ENCODE results near the gene MAML3. TPM values are rescaled to one million over a fixed set of nuclear protein-coding genes. Genes with fewer than 3 reads are reported as not detected.

The MAML3 gene
- polyA plus RNA-seq, 1 donor (not counting 4 experiments of a cell fraction or from before 2014, with no cell fraction given) = 0.68 TPM

- Histone ChIP-seq H2AFZ (ENCODE audit: control insufficient read depth, low read length) (no peak overlapping the region), H3K27ac (ENCODE audit: control insufficient read depth, insufficient read depth, low read length) (no peak overlapping the region), H4K20me1 (ENCODE audit: control insufficient read depth, extremely low read depth, insufficient read depth, low read length) (no peaks in the 10 kb centered on the region), H3K79me2 (ENCODE audit: control insufficient read depth, insufficient read depth, low read length) (no peaks in the 10 kb centered on the region), H3K4me3 (ENCODE audit: control insufficient read depth in 2 of 3, extremely low read depth in 1 of 3, insufficient read depth in 2 of 3, low read depth in 1 of 3, low read length in 3 of 3) (no peak overlapping the region), H3K4me1 (ENCODE audit: control insufficient read depth, extremely low read depth, insufficient read depth, low read length) (peaks cover 3% of the 10 kb centered on the region), H3K9me1 (ENCODE audit: control insufficient read depth, extremely low read depth, insufficient read depth, low read length) (no peaks in the 10 kb centered on the region), H3K27me3 (ENCODE audit: control insufficient read depth, extremely low read depth, insufficient read depth, low read length) (no peaks in the 10 kb centered on the region), H3K9ac (ENCODE audit: control insufficient read depth, extremely low read depth, insufficient read depth, low read length) (no peak overlapping the region), H3K4me2 (ENCODE audit: control insufficient read depth, extremely low read depth, insufficient read depth, low read depth, low read length) (no peak overlapping the region), H3K36me3 (ENCODE audit: control insufficient read depth in 2 of 2, extremely low read depth in 1 of 2, insufficient read depth in 2 of 2, low read length in 2 of 2) (no peaks in the 10 kb centered on the region), H3K9me3 (ENCODE audit: control insufficient read depth, low read depth, low read length) (no peaks in the 10 kb centered on the region)
- no peak for DNase-seq (ENCODE audit: low read depth, low spot score)
- FAIRE-seq = no peak
- dilution Hi-C loops (cut with MboI; ENCODE audit: extremely low pct_ligation_motif_present, low sequenced_read_pairs) = no loop called here
- TF ChIP-seq, protein P1, sequence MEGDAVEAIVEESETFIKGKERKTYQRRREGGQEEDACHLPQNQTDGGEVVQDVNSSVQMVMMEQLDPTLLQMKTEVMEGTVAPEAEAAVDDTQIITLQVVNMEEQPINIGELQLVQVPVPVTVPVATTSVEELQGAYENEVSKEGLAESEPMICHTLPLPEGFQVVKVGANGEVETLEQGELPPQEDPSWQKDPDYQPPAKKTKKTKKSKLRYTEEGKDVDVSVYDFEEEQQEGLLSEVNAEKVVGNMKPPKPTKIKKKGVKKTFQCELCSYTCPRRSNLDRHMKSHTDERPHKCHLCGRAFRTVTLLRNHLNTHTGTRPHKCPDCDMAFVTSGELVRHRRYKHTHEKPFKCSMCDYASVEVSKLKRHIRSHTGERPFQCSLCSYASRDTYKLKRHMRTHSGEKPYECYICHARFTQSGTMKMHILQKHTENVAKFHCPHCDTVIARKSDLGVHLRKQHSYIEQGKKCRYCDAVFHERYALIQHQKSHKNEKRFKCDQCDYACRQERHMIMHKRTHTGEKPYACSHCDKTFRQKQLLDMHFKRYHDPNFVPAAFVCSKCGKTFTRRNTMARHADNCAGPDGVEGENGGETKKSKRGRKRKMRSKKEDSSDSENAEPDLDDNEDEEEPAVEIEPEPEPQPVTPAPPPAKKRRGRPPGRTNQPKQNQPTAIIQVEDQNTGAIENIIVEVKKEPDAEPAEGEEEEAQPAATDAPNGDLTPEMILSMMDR (optimal IDR thresholded peaks at IDR 0.05 in 1 of 3, IDR thresholded peaks at IDR 0.05 in 1 of 3, conservative IDR thresholded peaks at IDR 0.05 in 1 of 3; ENCODE audit: extremely low read depth in 1 of 3, insufficient read depth in 2 of 3, low read length in 3 of 3) = no peak
- no peak for TF ChIP-seq EZH2 (IDR thresholded peaks at IDR 0.05; ENCODE audit: low read length)
These were observed 435.6 kb downstream of the MAML3 start for GRCh38 chr4:139718358-139718757.

- H3K4me3 ChIP-seq (ENCODE audit: control insufficient read depth in 2 of 3, extremely low read depth in 1 of 3, insufficient read depth in 2 of 3, low read depth in 1 of 3, low read length in 3 of 3) = no peak overlapping the region
- no peak overlapping the region for H3K4me2 ChIP-seq (ENCODE audit: control insufficient read depth, extremely low read depth, insufficient read depth, low read depth, low read length)
- no peaks in the 10 kb centered on the region for H3K27me3 ChIP-seq (ENCODE audit: control insufficient read depth, extremely low read depth, insufficient read depth, low read length)
- FAIRE-seq (no peak), DNase-seq (ENCODE audit: low read depth, low spot score) (no peak)
- H3K9me3 ChIP-seq (ENCODE audit: control insufficient read depth, low read depth, low read length) = no peaks in the 10 kb centered on the region
- dilution Hi-C loops (cut with MboI; ENCODE audit: extremely low pct_ligation_motif_present, low sequenced_read_pairs) = no loop called here
- H2AFZ ChIP-seq (ENCODE audit: control insufficient read depth, low read length) = no peak overlapping the region
- H4K20me1 ChIP-seq (ENCODE audit: control insufficient read depth, extremely low read depth, insufficient read depth, low read length) = no peaks in the 10 kb centered on the region
- TF ChIP-seq, protein P1 (optimal IDR thresholded peaks at IDR 0.05 in 1 of 3, IDR thresholded peaks at IDR 0.05 in 1 of 3, conservative IDR thresholded peaks at IDR 0.05 in 1 of 3; ENCODE audit: extremely low read depth in 1 of 3, insufficient read depth in 2 of 3, low read length in 3 of 3) = no peak
- TF ChIP-seq EZH2 (IDR thresholded peaks at IDR 0.05; ENCODE audit: low read length) = no peak
- no peaks in the 10 kb centered on the region for H3K79me2 ChIP-seq (ENCODE audit: control insufficient read depth, insufficient read depth, low read length)
- H3K27ac ChIP-seq (ENCODE audit: control insufficient read depth, insufficient read depth, low read length) = no peak overlapping the region
- H3K9me1 ChIP-seq (ENCODE audit: control insufficient read depth, extremely low read depth, insufficient read depth, low read length) = no peaks in the 10 kb centered on the region
- no peak overlapping the region for H3K9ac ChIP-seq (ENCODE audit: control insufficient read depth, extremely low read depth, insufficient read depth, low read length)
- peaks cover 3% of the 10 kb centered on the region for H3K4me1 ChIP-seq (ENCODE audit: control insufficient read depth, extremely low read depth, insufficient read depth, low read length)
- H3K36me3 ChIP-seq (ENCODE audit: control insufficient read depth in 2 of 2, extremely low read depth in 1 of 2, insufficient read depth in 2 of 2, low read length in 2 of 2) = no peaks in the 10 kb centered on the region
These were observed 438.1 kb downstream of the MAML3 start for GRCh38 chr4:139715746-139716391.
